DND-41 (cell line): ENCODE measurements around the gene CHRNB2.
A peak's percentile ranks its signal among the peaks of the same experiment; 100 is the strongest.

Source experiments
- ATAC-seq: fragments of 200-7000 bp; cut with Tn5 transposase; 3 replicates; pipeline ENCODE4 v1.9.1; 2021; ENCODE audit warnings: low read depth; ENCODE audit not compliant: insufficient read depth
- DNase-seq: peaks from one replicate; pipeline ENCODE4 v3.0.0-alpha.2; 2020
- H2AFZ ChIP-seq: 2 replicates; pipeline ENCODE4 v1.6.0; 2012; ENCODE audit warnings: low read depth, low read length
- H3K27ac ChIP-seq: 2 replicates; pipeline ENCODE4 v1.5.1; 2012; ENCODE audit warnings: low read length, inconsistent platforms
- H3K27me3 ChIP-seq: fragments of 200-600 bp; sonication (generic); 2 replicates; pipeline ENCODE4 v1.6.0; 2012; ENCODE audit warnings: low read length, mild to moderate bottlenecking, inconsistent platforms; ENCODE audit not compliant: insufficient read depth, poor library complexity
- H3K36me3 ChIP-seq: 2 replicates; pipeline ENCODE4 v1.5.1; 2012; ENCODE audit warnings: low read length, inconsistent platforms; ENCODE audit not compliant: insufficient read depth
- H3K4me1 ChIP-seq: 2 replicates; pipeline ENCODE4 v1.5.1; 2012; ENCODE audit warnings: mild to moderate bottlenecking, low read length; ENCODE audit not compliant: insufficient read depth
- H3K4me2 ChIP-seq: 2 replicates; pipeline ENCODE4 v1.6.0; 2012; ENCODE audit warnings: mild to moderate bottlenecking, moderate library complexity, low read length, inconsistent platforms; ENCODE audit not compliant: insufficient read depth
- H3K4me3 ChIP-seq, 2 experiments: fragments of 200-600 bp in 1 of 2; shearing (Covaris generic) in 1 of 2; 2 replicates each; pipeline ENCODE4 v1.5.1; 2012 to 2016; ENCODE audit warnings: inconsistent platforms in 2 of 2, low read length in 2 of 2, mild to moderate bottlenecking in 2 of 2, low read depth in 1 of 2, moderate library complexity in 1 of 2
- H3K79me2 ChIP-seq: 2 replicates; pipeline ENCODE4 v1.6.0; 2012; ENCODE audit warnings: low read length, inconsistent platforms; ENCODE audit not compliant: insufficient read depth
- H3K9ac ChIP-seq: 2 replicates; pipeline ENCODE4 v1.6.0; 2012; ENCODE audit warnings: low read depth, mild to moderate bottlenecking, inconsistent platforms, low read length, moderate library complexity
- H3K9me3 ChIP-seq: 2 replicates; pipeline ENCODE4 v1.5.1; 2012; ENCODE audit warnings: low read length, moderate library complexity, mild to moderate bottlenecking, inconsistent platforms; ENCODE audit not compliant: insufficient read depth, severe bottlenecking
- H4K20me1 ChIP-seq: 2 replicates; pipeline ENCODE4 v1.6.0; 2012; ENCODE audit warnings: low read length; ENCODE audit not compliant: insufficient read depth
- CTCF ChIP-seq: IDR thresholded peaks from 2 replicates; pipeline ENCODE4 v1.5.1; 2012; ENCODE audit warnings: borderline replicate concordance, low read length, moderate library complexity, mild to moderate bottlenecking; ENCODE audit not compliant: poor library complexity, severe bottlenecking; ENCODE audit errors: extremely low read depth
- EZH2 ChIP-seq: IDR thresholded peaks from 3 replicates; pipeline ENCODE4 v1.6.1; 2012; ENCODE audit warnings: borderline replicate concordance, low read depth, mild to moderate bottlenecking, moderate library complexity, low read length, inconsistent platforms; ENCODE audit not compliant: severe bottlenecking

The CHRNB2 gene

GRCh38 chr1:154624746-154625643, 57.4 kb downstream of the CHRNB2 start:
- no peak for DNase-seq
- Histone ChIP-seq H3K27ac (no peak overlapping the region), H3K4me1 (peaks cover 40% of the 10 kb centered on the region), H3K79me2 (peaks cover 80% of the 10 kb centered on the region), H3K9ac (no peak overlapping the region), H3K27me3 (no peaks in the 10 kb centered on the region), H2AFZ (no peak overlapping the region), H3K9me3 (peaks cover 9% of the 10 kb centered on the region), H4K20me1 (peaks cover 46% of the 10 kb centered on the region; the same call in 1 of the 2 replicates), H3K4me3 (no peak overlapping the region), H3K4me2 (peak overlapping the region; percentile 24; the same call in 1 of the 2 replicates), H3K36me3 (peaks cover 23% of the 10 kb centered on the region)
- no peak for ATAC-seq
- no peak for TF ChIP-seq EZH2
- TF ChIP-seq CTCF, result no peak

GRCh38 chr1:154626456-154627256, 59.1 kb downstream of the CHRNB2 start:
- ATAC-seq (peak; percentile 62), DNase-seq (no peak)
- Histone ChIP-seq H3K27me3 (peaks cover 2% of the 10 kb centered on the region), H4K20me1 (peaks cover 38% of the 10 kb centered on the region; the same call in 1 of the 2 replicates), H3K79me2 (peaks cover 64% of the 10 kb centered on the region), H3K9ac (peak overlapping the region; percentile 84), H3K4me1 (peaks cover 38% of the 10 kb centered on the region), H3K4me3 (peak overlapping the region; percentile 97 to 99), H2AFZ (peak overlapping the region; percentile 100), H3K27ac (peak overlapping the region; percentile 98), H3K36me3 (peaks cover 23% of the 10 kb centered on the region), H3K4me2 (peak overlapping the region; percentile 96), H3K9me3 (peaks cover 9% of the 10 kb centered on the region)
- no peak for TF ChIP-seq CTCF
- TF ChIP-seq EZH2, result no peak

- Histone ChIP-seq H4K20me1 (peaks cover 30% of the 10 kb centered on the region; the same call in 1 of the 2 replicates), H3K27ac (peak overlapping the region; percentile 98), H3K4me1 (peaks cover 31% of the 10 kb centered on the region), H3K9ac (peak overlapping the region; percentile 84), H3K9me3 (peaks cover 9% of the 10 kb centered on the region), H3K4me2 (peak overlapping the region; percentile 96), H3K36me3 (peaks cover 20% of the 10 kb centered on the region; the same call in 1 of the 2 replicates), H3K4me3 (peak overlapping the region; percentile 97 to 99), H3K27me3 (peaks cover 4% of the 10 kb centered on the region), H3K79me2 (peaks cover 55% of the 10 kb centered on the region), H2AFZ (peak overlapping the region; percentile 100)
- TF ChIP-seq CTCF (peak; percentile 18), EZH2 (no peak)
- DNase-seq (peak; percentile 89), ATAC-seq (peak; percentile 73)
Measured at GRCh38 chr1:154627257-154628120, 59.9 kb downstream of the CHRNB2 start.
